HFFc6 (cell line): ENCODE results near the gene RNPEP. TPM values are rescaled to one million over a fixed set of nuclear protein-coding genes. Genes with fewer than 3 reads are reported as not detected.

Source experiments
- microRNA-seq: library from miRNA; unstranded; fragments of <30 nt; microRNA quantifications from one replicate; pipeline ENCODE4, GENCODE V29; 2019
- total RNA-seq, 6 experiments: library from RNA; stranded (reverse); fragmentation: NEBNext Ultra II Directional; extraction: Animal tissue kit (Norgen Biotek cat#: 25700); gene quantifications; 2 replicates in 1 of 6; 3 replicates in 5 of 6; pipeline ENCODE4 v1.2.3, GENCODE V29; 2021

RNPEP gene
- total RNA-seq, 6 experiments from 2014 or later: 66.6 to 82.5 (median 76.4) TPM

Small RNA genes within 50 kb of the gene (microRNA-seq; reads per million reads assigned to microRNA genes)
- not detected for gene MIR6740

Other genes starting within 250 kb of the RNPEP start
- 10 to 100 TPM; 54.1 to 77.8 (median 63.6) TPM for gene IPO9, start 153.5 kb upstream of the RNPEP start, total RNA-seq
- 10 to 100 TPM; 29.8 to 49.6 (median 39.9) TPM for gene SHISA4, start 93.8 kb upstream of the RNPEP start, total RNA-seq
- gene LMOD1, start 36.1 kb upstream of the RNPEP start, total RNA-seq: 10 to 100 TPM; 19.0 to 37.4 (median 36.5) TPM
- 100 to 1,000 TPM; 114 to 128 (median 122) TPM for gene TIMM17A, start 27.1 kb upstream of the RNPEP start, total RNA-seq
- gene ELF3, start 27.9 kb downstream of the RNPEP start, total RNA-seq: under 1 TPM in 2 of 6 experiments, not detected in 4; 0.09 TPM
- gene GPR37L1, start 140.3 kb downstream of the RNPEP start, total RNA-seq: not detected
- gene ARL8A, start 162.1 kb downstream of the RNPEP start, total RNA-seq: 10 to 100 TPM; 44.6 to 60.7 (median 48.6) TPM
- gene PTPN7, start 178.0 kb downstream of the RNPEP start, total RNA-seq: not detected
- not detected for gene LGR6, start 211.2 kb downstream of the RNPEP start, total RNA-seq